Natural killer cell (primary cell): Measurements from ENCODE around the gene TLK1. TPM values are rescaled to one million over a fixed set of nuclear protein-coding genes. Genes with fewer than 3 reads are reported as not detected.

Experiments used
- total RNA-seq, 4 donors: library from RNA; stranded (reverse); fragments of 120-200 nt in 1 of 4; gene quantifications; one replicate each; pipeline versions ENCODE4 v1.2.3 to v1.2.4, GENCODE V29; 2013 to 2022

The TLK1 gene
- total RNA-seq, 3 donors from 2014 or later (not counting 1 experiment from before 2014, with no cell fraction given), result 90.9 to 101 (median 91.2) TPM

Other genes starting within 250 kb of the TLK1 start
- 10 to 100 TPM; 75.3 to 94.5 (median 80.3) TPM for gene GORASP2, start 231.6 kb downstream of the TLK1 start, total RNA-seq